Sciatic nerve (tissue), 2 donors: ENCODE data around the gene IMP3. TPM values are rescaled to one million over a fixed set of nuclear protein-coding genes. Genes with fewer than 3 reads are reported as not detected.
A peak's percentile ranks its signal among the peaks of the same experiment; 100 is the strongest.
"Not testable (repeated sequence)": the region's sequence is repeated elsewhere in the genome, so short reads cannot be mapped to it uniquely, and the experiment has no call there.

Experiments
- ATAC-seq: fragments of 200-7000 bp; cut with Tn5 transposase; one replicate; pipeline ENCODE4 v1.9.1; 2020; ENCODE audit warnings: mild to moderate bottlenecking, moderate library complexity
- DNase-seq: peaks from one replicate; pipeline ENCODE4 v3.0.0-alpha.2; 2020; ENCODE audit warnings: low spot score
- intact Hi-C: fragments of 100-400 bp; cut with DNase I; formaldehyde crosslinking; loops from one replicate; pipeline ENCODE4 v1.14.2; 2022
- total RNA-seq: library from RNA; stranded (reverse); fragmentation: NEBNext Ultra II Directional; extraction: Animal tissue kit (Norgen Biotek cat#: 25700); gene quantifications from one replicate; pipeline ENCODE4 v1.2.1, GENCODE V29; 2021
- donor health status: DM: no; HTN: no; CAD: no.
- donor health status: DM: no; HTN: no; CAD: no.

Gene IMP3, protein sequence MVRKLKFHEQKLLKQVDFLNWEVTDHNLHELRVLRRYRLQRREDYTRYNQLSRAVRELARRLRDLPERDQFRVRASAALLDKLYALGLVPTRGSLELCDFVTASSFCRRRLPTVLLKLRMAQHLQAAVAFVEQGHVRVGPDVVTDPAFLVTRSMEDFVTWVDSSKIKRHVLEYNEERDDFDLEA
- total RNA-seq, result 47.2 TPM

- DNase-seq (peak; percentile 95), ATAC-seq (peak; percentile 97)
- intact Hi-C loops, result no loop called here
Measured at GRCh38 chr15:75639709-75640482, at the start of gene IMP3. IMP3 (minus strand) TSS chr15:75640224; CDS start chr15:75640168, 56 bp downstream.

DNA sequence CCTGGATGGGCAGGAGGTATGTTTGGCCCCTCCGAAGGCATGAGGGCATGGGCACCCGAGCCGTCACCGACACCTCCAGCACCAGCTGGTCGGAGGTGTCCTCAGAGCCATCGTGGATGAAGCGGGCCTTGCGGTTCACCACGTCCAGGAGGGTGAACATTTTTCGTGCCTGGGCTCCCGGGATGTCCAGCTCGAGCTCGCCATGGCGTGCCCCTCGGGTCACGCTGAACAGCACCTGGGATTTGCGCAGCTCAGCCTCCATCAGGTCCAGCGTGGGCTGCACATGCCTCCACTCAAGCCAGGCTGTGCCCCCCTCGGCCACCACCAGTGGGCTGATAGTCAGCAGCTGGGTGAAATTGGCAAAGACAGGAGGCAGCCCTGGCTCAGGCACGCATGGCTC, 49.4 kb upstream of the IMP3 start:
- ATAC-seq, intact Hi-C loops, DNase-seq: not testable (repeated sequence)

DNA sequence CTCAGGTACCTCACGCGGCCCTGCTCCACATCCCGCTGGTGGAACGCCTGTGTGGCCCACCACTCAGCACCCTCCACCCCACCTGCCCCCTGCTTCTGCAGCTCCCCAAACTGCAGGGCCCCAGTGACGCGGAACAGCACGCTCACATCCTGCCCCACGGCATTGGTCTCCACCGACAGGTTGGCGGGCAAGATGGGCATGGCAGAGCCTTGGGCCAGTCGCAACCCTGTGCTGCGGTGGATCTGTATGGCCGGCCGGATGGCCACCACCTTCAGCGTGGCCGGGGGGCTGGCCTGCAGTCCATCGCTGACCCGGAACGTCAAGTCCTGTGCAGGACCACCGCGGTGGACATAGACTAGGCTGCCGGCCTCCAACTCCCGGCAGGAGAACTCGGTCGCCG, 48.8 kb upstream of the IMP3 start:
- DNase-seq (no peak), ATAC-seq (no peak)
- intact Hi-C loops, result no loop called here

GRCh38 chr15:75688278-75688557, 48.2 kb upstream of the IMP3 start:
- no peak for DNase-seq
- intact Hi-C loops, result no loop called here
- ATAC-seq, result no peak

GRCh38 chr15:75687486-75688277, 47.7 kb upstream of the IMP3 start:
- intact Hi-C loops, result no loop called here
- ATAC-seq, result peak; percentile 8
- DNase-seq, result peak; percentile 67

GRCh38 chr15:75686212-75686642, 46.2 kb upstream of the IMP3 start:
- intact Hi-C loops, result not testable (repeated sequence)
- ATAC-seq (peak; percentile 79), DNase-seq (peak; percentile 91)

DNA sequence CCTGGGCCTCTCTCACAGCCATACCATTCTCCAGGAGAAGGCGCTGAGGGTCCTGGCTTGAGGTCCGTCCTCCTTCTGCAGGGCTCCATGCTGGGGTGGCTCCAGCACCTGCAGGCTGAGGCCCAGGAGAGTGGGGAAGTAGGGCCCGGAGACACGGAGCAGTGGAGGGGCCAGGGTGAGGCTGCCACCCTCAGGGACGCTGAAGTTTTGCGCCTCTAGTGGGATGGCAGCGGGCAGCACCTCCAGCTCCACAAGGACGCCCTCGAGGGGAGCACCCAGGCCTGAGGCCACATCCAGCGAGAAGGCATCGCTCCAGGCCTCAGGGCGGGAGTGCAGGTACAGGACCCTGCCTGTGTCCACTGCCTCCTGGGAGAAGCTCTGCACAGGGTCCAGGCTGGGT, 45.2 kb upstream of the IMP3 start:
- no peak for ATAC-seq
- intact Hi-C loops, result no loop called here
- no peak for DNase-seq

GRCh38 chr15:75684648-75685047, 44.6 kb upstream of the IMP3 start:
- no peak for ATAC-seq
- no peak for DNase-seq
- intact Hi-C loops, result no loop called here

- intact Hi-C loops, result not testable (repeated sequence)
- ATAC-seq, result peak; percentile 64
- DNase-seq, result peak; percentile 84
Measured at GRCh38 chr15:75683646-75684312, 43.8 kb upstream of the IMP3 start.

DNA sequence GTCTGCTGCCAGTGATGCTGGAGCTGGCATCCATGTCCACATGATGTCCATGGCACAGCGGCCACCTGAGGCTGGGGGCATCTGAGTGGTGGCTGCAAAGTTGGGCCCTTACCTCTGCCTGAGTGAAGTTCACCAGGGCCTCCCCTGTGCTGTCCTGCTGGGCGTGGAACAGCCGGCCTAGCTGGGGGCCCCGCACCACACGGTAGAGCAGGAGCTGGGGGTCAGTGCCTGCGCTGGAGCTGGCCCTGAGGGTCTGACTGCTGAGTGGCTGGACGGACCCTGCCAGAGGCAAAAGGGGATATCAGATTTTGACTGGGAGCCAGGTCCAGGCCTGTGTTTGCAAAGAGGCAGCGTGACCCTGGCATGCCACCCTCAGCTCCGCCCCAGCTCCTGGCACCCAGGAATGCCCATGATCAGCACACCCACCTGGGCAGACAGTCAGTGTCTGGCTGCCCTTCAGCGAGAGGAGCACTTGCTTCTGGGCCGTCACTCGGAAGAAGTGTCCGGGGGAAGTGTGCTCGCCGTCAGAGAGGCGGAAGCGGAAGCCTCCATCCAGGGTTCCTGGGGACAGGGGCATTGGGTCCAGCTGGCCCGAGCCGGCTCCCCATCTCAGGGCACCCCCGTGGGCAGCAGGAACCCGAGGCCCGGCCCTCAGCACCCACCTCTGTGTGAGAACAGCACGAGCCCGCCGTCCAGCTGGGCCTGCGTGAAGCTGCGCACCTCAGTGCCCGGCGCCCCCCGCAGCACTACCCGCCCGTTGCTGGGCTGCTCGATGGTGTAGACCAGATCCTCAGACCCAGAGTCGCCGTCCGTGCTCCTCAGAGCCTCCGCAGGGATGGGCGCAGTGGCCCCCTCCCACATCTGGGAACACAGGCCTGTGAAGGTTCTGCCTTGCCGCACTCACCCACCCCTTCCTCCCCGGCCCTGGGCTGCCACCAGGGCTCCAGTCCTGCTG, 42.4 kb upstream of the IMP3 start:
- DNase-seq (no peak), ATAC-seq (no peak)
- intact Hi-C loops, result no loop called here

- intact Hi-C loops, result no loop called here
Measured at GRCh38 chr15:75680007-75680789, 40.2 kb upstream of the IMP3 start.

GRCh38 chr15:75678324-75678690, 38.3 kb upstream of the IMP3 start:
- intact Hi-C loops, ATAC-seq, DNase-seq: not testable (repeated sequence)

More at GRCh38 chr15:75680007-75680789, 40.2 kb upstream of the IMP3 start:
- DNase-seq (no peak), ATAC-seq (no peak)

DNA sequence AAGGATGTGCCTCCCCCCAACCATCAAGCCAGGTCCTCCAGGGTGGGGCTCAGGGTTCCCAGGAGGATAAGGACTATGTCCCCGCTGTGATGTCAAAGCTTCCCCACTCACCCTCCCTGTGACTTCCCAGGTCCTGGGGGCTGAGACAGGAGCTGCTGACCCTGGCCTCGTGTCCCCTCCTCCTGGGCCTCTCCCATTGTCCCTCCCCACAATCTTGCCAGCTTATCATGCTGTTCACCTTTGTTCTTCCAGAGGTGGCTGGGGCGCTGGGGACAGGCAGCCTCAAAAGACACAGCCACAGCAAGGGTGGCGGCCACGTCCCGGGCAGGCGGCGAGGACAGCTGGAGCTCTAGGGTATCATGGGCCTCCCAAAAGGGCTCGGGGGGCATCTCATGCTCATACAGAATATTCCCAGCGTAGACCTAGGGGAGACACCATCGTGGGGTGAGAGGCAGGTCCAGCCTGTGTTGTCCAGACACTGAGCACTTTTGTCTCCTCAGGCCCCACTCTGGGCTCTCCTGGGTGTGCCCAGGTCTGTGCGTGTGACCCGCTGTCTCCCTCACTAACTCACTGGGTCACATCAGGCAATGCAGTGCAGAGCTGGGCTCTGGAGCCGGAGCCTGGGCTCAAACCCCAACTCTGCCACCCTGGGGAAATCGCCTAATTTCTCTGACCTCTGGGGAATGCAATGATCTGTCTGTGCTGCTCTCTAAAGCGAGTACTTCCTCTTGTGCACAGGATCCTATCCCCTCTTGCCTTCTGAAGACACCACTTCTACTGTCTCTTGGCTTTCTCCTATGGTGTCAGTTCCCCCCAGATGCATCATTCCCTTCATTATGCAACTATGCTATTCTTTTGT, 37.7 kb upstream of the IMP3 start:
- DNase-seq (no peak), ATAC-seq (no peak)
- intact Hi-C loops, result no loop called here

DNA sequence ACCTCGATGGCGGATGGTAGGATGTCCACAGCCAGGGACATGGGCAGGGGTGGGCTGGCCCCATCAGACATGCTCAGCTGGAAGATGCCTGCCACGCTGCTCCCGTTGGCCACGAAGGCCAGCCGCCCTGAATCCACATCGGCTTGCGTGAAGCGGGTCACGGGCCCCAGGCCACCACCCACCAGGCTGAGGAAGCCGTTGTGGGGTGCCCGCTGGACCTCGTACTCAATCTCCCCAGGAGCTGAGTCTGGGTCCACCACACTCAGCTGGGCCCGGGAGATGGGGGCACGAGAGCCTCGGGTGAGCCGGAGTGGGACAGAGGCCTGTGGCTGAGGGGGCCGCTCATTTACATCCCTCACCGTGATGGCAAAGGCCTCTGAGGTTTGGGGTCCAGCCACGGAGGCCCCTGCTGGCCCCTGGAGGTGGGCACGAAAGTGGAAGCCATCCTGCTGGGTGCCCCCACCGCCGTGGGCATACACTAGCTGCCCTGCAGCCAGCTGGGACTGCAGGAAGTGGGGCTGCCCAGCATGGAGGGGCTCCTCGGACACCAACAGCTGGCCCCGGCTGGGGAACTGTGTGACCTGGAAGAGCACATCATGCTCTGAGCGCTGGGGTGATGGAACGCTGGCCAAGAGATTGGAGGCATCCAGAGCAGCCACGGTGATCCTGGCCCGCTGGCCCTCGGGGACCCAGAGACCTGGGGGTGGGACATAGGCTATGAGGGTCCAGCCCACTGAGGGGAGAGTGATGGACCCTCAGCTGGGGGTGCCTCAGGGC, 36.9 kb upstream of the IMP3 start:
- ATAC-seq (no peak), DNase-seq (peak; percentile 59)
- intact Hi-C loops, result no loop called here

DNA sequence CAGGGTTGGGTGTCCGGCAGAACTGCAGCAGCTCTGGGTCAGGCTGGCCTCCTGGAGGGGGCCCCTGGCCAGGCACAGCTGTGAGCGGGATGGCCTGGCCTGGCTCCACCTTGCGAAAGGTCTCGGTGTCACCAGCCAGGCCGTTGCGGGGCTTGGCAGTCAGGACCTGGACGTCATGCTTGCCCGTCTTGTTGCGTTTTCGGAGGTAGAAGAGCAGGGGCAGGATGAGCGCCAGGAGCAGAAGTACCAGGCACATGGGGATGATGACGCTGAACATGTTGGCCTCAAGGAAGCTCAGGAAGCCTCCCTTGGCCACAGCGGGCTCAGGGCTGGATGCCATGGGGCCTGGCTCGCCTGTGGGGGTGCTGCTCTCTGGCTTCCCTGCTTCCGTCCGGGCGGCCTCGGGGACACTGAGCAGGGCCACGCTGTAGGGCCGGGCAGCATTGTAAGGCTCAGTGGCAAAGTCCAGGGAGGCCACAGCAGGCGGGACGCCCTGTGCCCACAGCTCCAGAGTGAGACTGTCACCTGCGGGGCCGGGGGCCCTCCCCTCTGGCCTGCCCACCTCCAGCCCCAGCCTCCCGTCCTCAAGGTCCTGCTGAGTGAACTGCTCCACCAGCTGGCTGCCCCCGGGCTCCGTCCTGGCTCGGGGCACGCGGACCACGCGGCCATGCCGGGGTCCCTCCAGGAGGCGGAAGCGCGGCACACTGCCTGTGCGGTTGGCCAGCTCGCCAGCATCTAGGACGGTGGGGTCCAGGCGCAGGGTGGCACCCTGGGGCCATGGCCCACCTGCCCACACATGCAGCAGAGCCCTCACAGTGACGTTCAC, 35.8 kb upstream of the IMP3 start:
- ATAC-seq (peak; percentile 4), DNase-seq (peak; percentile 59)
- intact Hi-C loops, result no loop called here
